ENCODE results near the gene CMTM6.

Gene CMTM6

DNA sequence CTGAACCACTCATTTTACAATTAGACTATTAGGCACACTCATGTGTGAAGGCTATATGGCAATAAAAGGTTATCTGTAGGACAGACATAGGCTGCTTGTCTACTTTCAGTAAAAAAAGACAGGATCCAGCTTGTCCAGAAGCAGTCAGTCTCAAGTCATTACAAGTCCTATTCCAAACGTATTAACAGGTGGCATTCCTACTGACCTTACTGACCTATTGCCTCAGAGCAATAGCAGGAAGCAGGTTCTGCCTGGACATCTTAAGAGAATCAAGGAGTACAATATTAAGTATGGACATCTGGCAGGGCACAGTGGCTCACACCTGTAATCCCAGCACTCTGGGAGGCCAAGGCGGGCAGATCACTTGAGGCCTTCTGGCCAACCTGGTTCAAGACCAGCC lies 7.0 kb downstream of the CMTM6 start:
- TF ChIP-seq, protein P1, sequence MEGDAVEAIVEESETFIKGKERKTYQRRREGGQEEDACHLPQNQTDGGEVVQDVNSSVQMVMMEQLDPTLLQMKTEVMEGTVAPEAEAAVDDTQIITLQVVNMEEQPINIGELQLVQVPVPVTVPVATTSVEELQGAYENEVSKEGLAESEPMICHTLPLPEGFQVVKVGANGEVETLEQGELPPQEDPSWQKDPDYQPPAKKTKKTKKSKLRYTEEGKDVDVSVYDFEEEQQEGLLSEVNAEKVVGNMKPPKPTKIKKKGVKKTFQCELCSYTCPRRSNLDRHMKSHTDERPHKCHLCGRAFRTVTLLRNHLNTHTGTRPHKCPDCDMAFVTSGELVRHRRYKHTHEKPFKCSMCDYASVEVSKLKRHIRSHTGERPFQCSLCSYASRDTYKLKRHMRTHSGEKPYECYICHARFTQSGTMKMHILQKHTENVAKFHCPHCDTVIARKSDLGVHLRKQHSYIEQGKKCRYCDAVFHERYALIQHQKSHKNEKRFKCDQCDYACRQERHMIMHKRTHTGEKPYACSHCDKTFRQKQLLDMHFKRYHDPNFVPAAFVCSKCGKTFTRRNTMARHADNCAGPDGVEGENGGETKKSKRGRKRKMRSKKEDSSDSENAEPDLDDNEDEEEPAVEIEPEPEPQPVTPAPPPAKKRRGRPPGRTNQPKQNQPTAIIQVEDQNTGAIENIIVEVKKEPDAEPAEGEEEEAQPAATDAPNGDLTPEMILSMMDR (IDR thresholded peaks at IDR 0.05; ENCODE audit: poor library complexity, severe bottlenecking) = no peak

DNA sequence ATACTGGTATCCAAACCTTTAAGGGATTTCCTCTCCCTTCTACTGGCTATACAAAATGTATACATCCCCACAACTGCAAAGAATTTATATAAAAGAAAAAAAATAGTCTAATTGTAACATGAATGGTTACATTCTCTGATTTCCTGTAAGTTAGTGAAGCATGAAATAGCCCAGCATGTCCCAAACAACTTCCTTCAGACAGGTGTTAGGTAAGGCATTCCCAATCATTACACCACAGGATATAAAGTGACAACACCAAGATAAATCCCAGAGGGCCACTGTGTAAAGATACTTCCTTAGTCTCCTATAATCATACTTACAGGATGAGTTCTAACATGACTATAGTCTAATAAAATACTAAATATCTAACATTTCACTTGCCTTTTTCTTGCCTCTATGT lies 7.6 kb downstream of the CMTM6 start:
- H3K36me3 ChIP-seq (ENCODE audit: low read depth) = peaks cover 10% of the 10 kb centered on the region
- no peak for ATAC-seq (ENCODE audit: low read depth)
- DNase-seq (ENCODE audit: low spot score) = no peak

More for the DNA sequence above, 7.0 kb downstream of the CMTM6 start:
- Histone ChIP-seq H3K27ac (ENCODE audit: poor library complexity, severe bottlenecking) (peak overlapping the region; percentile 5), H3K4me3 (ENCODE audit: severe bottlenecking) (no peak overlapping the region), H3K9me3 (ENCODE audit: severe bottlenecking) (no peaks in the 10 kb centered on the region), H3K4me1 (ENCODE audit: insufficient read depth, poor library complexity, severe bottlenecking) (peaks cover 18% of the 10 kb centered on the region), H3K27me3 (ENCODE audit: insufficient read depth, poor library complexity, severe bottlenecking) (no peaks in the 10 kb centered on the region), H3K36me3 (ENCODE audit: low read depth) (peaks cover 10% of the 10 kb centered on the region)
- DNase-seq (ENCODE audit: low spot score) (no peak), ATAC-seq (ENCODE audit: low read depth) (peak; percentile 85)

DNA sequence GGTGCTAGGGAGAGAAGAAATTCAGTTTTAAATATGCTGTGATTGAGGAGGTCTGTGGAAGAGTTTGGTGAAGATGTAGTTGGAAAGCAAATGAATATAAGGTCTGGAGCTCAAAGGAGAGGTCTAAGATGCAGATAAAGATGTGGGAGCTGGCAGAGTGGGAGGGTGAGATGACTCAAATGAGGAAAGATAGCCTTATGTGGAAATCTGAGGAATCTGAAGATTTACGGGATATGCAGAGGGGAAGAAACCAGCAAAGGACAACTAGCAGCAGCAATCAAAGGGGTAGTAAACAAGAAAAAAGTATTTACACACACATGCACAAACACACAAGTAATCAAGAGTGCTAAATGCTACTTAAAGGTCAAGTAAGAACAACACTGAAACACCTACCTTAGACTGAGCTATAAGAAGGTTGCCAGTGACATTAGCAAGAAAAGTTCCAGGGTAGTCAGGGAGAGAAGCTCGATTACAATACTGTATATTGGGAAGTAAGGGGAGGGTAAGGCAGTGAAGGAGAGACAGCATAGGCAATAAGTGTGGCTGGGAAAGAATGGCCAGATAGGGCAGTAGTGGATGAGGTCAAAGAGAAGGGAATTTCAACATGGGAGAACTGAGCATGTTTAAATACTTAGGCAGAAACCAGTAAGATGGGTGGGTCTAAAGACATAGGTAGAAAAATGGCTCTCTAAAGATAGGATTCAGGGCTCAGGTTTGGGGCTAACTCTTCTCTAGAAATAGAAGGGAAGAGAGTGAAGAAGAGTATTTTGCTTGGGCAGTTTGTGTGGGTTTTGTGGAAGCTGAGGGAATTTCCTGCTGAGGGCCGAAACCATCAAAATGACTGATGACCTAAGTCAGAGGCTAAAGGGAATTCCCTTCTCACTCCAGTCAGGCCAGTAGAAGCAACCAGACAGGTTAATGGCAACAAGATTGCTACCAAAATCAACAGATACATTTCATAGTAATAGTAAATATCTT lies 8.9 kb downstream of the CMTM6 start:
- TF ChIP-seq, protein P1 (IDR thresholded peaks at IDR 0.05; ENCODE audit: poor library complexity, severe bottlenecking) = no peak
- H3K27ac ChIP-seq (ENCODE audit: poor library complexity, severe bottlenecking) = no peak overlapping the region
- H3K9me3 ChIP-seq (ENCODE audit: severe bottlenecking) = no peaks in the 10 kb centered on the region
- H3K36me3 ChIP-seq (ENCODE audit: low read depth) = peaks cover 11% of the 10 kb centered on the region
- H3K4me3 ChIP-seq (ENCODE audit: severe bottlenecking) = no peak overlapping the region
- no peak for ATAC-seq (ENCODE audit: low read depth)
- DNase-seq (ENCODE audit: low spot score) = no peak
- H3K27me3 ChIP-seq (ENCODE audit: insufficient read depth, poor library complexity, severe bottlenecking) = no peaks in the 10 kb centered on the region
- peaks cover 18% of the 10 kb centered on the region for H3K4me1 ChIP-seq (ENCODE audit: insufficient read depth, poor library complexity, severe bottlenecking)

More for the DNA sequence above, 7.6 kb downstream of the CMTM6 start:
- Histone ChIP-seq H3K27ac (ENCODE audit: poor library complexity, severe bottlenecking) (peak overlapping the region; percentile 5), H3K27me3 (ENCODE audit: insufficient read depth, poor library complexity, severe bottlenecking) (no peaks in the 10 kb centered on the region), H3K4me1 (ENCODE audit: insufficient read depth, poor library complexity, severe bottlenecking) (peaks cover 18% of the 10 kb centered on the region), H3K4me3 (ENCODE audit: severe bottlenecking) (no peak overlapping the region), H3K9me3 (ENCODE audit: severe bottlenecking) (no peaks in the 10 kb centered on the region)
- TF ChIP-seq, protein P1 (IDR thresholded peaks at IDR 0.05; ENCODE audit: poor library complexity, severe bottlenecking) = no peak

GRCh38 chr3:32492684-32493436 lies 9.8 kb downstream of the CMTM6 start:
- no peak for DNase-seq (ENCODE audit: low spot score)
- peaks cover 18% of the 10 kb centered on the region for H3K4me1 ChIP-seq (ENCODE audit: insufficient read depth, poor library complexity, severe bottlenecking)
- no peak overlapping the region for H3K4me3 ChIP-seq (ENCODE audit: severe bottlenecking)
- H3K27me3 ChIP-seq (ENCODE audit: insufficient read depth, poor library complexity, severe bottlenecking) = no peaks in the 10 kb centered on the region
- H3K9me3 ChIP-seq (ENCODE audit: severe bottlenecking) = no peaks in the 10 kb centered on the region
- no peak for ATAC-seq (ENCODE audit: low read depth)
- H3K27ac ChIP-seq (ENCODE audit: poor library complexity, severe bottlenecking) = no peak overlapping the region
- TF ChIP-seq, protein P1 (IDR thresholded peaks at IDR 0.05; ENCODE audit: poor library complexity, severe bottlenecking) = no peak
- H3K36me3 ChIP-seq (ENCODE audit: low read depth) = peaks cover 16% of the 10 kb centered on the region

Measured in RWPE2 (cell line).